Esophagus muscularis mucosa (tissue), 4 donors: ENCODE data around the gene CEP20. TPM values are rescaled to one million over a fixed set of nuclear protein-coding genes. Genes with fewer than 3 reads are reported as not detected.

Experiments used
- DNase-seq: peaks from one replicate; pipeline ENCODE4 v3.0.0-alpha.2; 2017; ENCODE audit errors: extremely low spot score
- H3K27ac ChIP-seq, 4 donors: fragments of 200-600 bp; sonication (generic); replicated peaks in 1 of 4; 1 replicate in 3 of 4; 2 replicates in 1 of 4; pipeline ENCODE4 v1.5.1; 2016 to 2019; ENCODE audit warnings: mild to moderate bottlenecking in 1 of 4
- H3K27me3 ChIP-seq, 4 donors: fragments of 200-600 bp; sonication (generic); one replicate each; pipeline versions ENCODE4 v1.5.1 to v1.6.0; 2016 to 2019
- H3K36me3 ChIP-seq, 4 donors: fragments of 200-600 bp; sonication (generic); one replicate each; pipeline ENCODE4 v1.5.1; 2016 to 2019
- H3K4me1 ChIP-seq, 4 donors: fragments of 200-600 bp; sonication (generic); one replicate each; pipeline ENCODE4 v1.5.1; 2016 to 2019
- H3K4me3 ChIP-seq, 4 donors: fragments of 200-600 bp; sonication (generic); 1 replicate in 2 of 4; 2 replicates in 2 of 4; pipeline ENCODE4 v1.5.1; 2016 to 2019; ENCODE audit warnings: mild to moderate bottlenecking in 4 of 4, moderate library complexity in 1 of 4
- H3K9me3 ChIP-seq, 4 donors: fragments of 200-600 bp; sonication (generic); 1 replicate in 3 of 4; 2 replicates in 1 of 4; pipeline ENCODE4 v1.5.1; 2016 to 2019
- CTCF ChIP-seq, 3 experiments: fragments of 200-600 bp in 2 of 3; fragments of 450-650 bp in 1 of 3; sonication (generic) in 2 of 3; IDR thresholded peaks; one replicate each; pipeline ENCODE4 v1.5.1; 2017 to 2019; ENCODE audit warnings: antibody characterized with exemption in 3 of 3, mild to moderate bottlenecking in 2 of 3, moderate library complexity in 1 of 3
- EP300 ChIP-seq: sonication (generic); formaldehyde crosslinking; IDR thresholded peaks from one replicate; pipeline ENCODE4 v1.6.1; 2017; ENCODE audit warnings: antibody characterized with exemption
- POLR2A ChIP-seq: fragments of 450-650 bp; IDR thresholded peaks from one replicate; pipeline ENCODE4 v1.6.1; 2017; ENCODE audit warnings: antibody characterized with exemption, moderate library complexity, mild to moderate bottlenecking, low read depth
- POLR2AphosphoS5 ChIP-seq, 2 donors: sonication (generic); formaldehyde crosslinking; IDR thresholded peaks; one replicate each; pipeline ENCODE4 v1.6.1; 2017; ENCODE audit warnings: antibody characterized with exemption in 2 of 2
- WGBS: methylation state at CpG from one replicate; pipeline ENCODE4 v1.1.5; 2018; 5-methylcytosine and 5-hydroxymethylcytosine counted together
- intact Hi-C: fragments of 100-400 bp; cut with DNase I; formaldehyde crosslinking; loops from one replicate; pipeline ENCODE4 v1.15.1; 2023
- total RNA-seq, 4 donors: library from RNA; depleted of rRNA; stranded (reverse); fragments of >200 nt; gene quantifications; one replicate each; pipeline versions ENCODE4 v1.1.0 to v1.2.1, GENCODE V29; 2016

The CEP20 gene
- total RNA-seq, 4 donors from 2014 or later = 25.2 to 36.1 (median 32.0) TPM

GRCh38 chr16:15894571-15895374 lies 6.4 kb upstream of the CEP20 start:
- TF ChIP-seq EP300 (no peak), POLR2A (no peak), CTCF (IDR thresholded peaks at IDR 0.05) (no peak), POLR2AphosphoS5 (IDR thresholded peaks at IDR 0.05) (no peak)
- intact Hi-C loops = loop anchor here (5.0 kb wide), 1 partner anchor 33 kb away; no protein-coding TSS in a partner anchor

GRCh38 chr16:15891508-15891907 lies 3.1 kb upstream of the CEP20 start:
- Histone ChIP-seq H3K9me3 (no peaks in the 10 kb centered on the region), H3K4me1 (peaks cover 18 to 23% (median 22%) of the 10 kb centered on the region in 4 donors), H3K27ac (no peak overlapping the region), H3K27me3 (no peaks in the 10 kb centered on the region), H3K36me3 (no peaks in the 10 kb centered on the region), H3K4me3 (no peak overlapping the region)
- intact Hi-C loops = loop anchor here (5.0 kb wide), 1 partner anchor 36 kb away; no protein-coding TSS in a partner anchor
- WGBS = 90% methylated on average over 3 of the region's 3 CpGs
- no peak for DNase-seq
- TF ChIP-seq POLR2A = no peak
- no peak for TF ChIP-seq CTCF (IDR thresholded peaks at IDR 0.05)
- no peak for TF ChIP-seq EP300
- TF ChIP-seq POLR2AphosphoS5 (IDR thresholded peaks at IDR 0.05) = no peak

More at GRCh38 chr16:15894571-15895374, 6.4 kb upstream of the CEP20 start:
- H3K4me3 ChIP-seq = no peak overlapping the region
- H3K4me1 ChIP-seq = peaks cover 0 to 4% (median 0%) of the 10 kb centered on the region in 4 donors
- H3K9me3 ChIP-seq = no peaks in the 10 kb centered on the region
- DNase-seq = no peak
- no peaks in the 10 kb centered on the region for H3K36me3 ChIP-seq
- no peak overlapping the region for H3K27ac ChIP-seq
- 95% methylated on average over 7 of the region's 7 CpGs for whole genome bisulfite sequencing
- H3K27me3 ChIP-seq = no peaks in the 10 kb centered on the region

GRCh38 chr16:15887283-15887682 lies 1.1 kb downstream of the CEP20 start:
- Histone ChIP-seq H3K36me3 (peaks cover 9 to 13% (median 9%) of the 10 kb centered on the region in 4 donors), H3K27me3 (no peaks in the 10 kb centered on the region), H3K27ac (peak overlapping the region; percentile 82 to 95 (median 90)), H3K4me3 (peak overlapping the region; percentile 76 to 89 (median 88)), H3K4me1 (peaks cover 21 to 62% (median 57%) of the 10 kb centered on the region in 4 donors), H3K9me3 (no peaks in the 10 kb centered on the region)
- TF ChIP-seq POLR2AphosphoS5 (IDR thresholded peaks at IDR 0.05) (no peak), EP300 (no peak), CTCF (IDR thresholded peaks at IDR 0.05) (no peak), POLR2A (no peak)
- DNase-seq = no peak
- intact Hi-C loops = loop anchor here (5.0 to 10.0 kb wide), 2 partner anchors 60 to 128 kb away; partner anchors contain the start of gene ABCC1
- 84% methylated on average over 4 of the region's 4 CpGs for WGBS

GRCh38 chr16:15886078-15886477 lies 2.3 kb downstream of the CEP20 start:
- WGBS = 53% methylated on average over 1 of the region's 1 CpG

More at GRCh38 chr16:15886078-15886477, 2.3 kb downstream of the CEP20 start:
- TF ChIP-seq POLR2AphosphoS5 (IDR thresholded peaks at IDR 0.05) (no peak), CTCF (IDR thresholded peaks at IDR 0.05) (no peak), EP300 (no peak), POLR2A (no peak)
- Histone ChIP-seq H3K27me3 (no peaks in the 10 kb centered on the region), H3K36me3 (peaks cover 13 to 21% (median 17%) of the 10 kb centered on the region in 4 donors), H3K9me3 (no peaks in the 10 kb centered on the region), H3K27ac (peak overlapping the region in 3 of 4 donors; percentile 22 to 49 (median 46)), H3K4me1 (peaks cover 21 to 69% (median 58%) of the 10 kb centered on the region in 4 donors), H3K4me3 (no peak overlapping the region)
- intact Hi-C loops = loop anchor here (5.0 to 10.0 kb wide), 2 partner anchors 61 to 129 kb away; partner anchors contain the start of gene ABCC1
- no peak for DNase-seq
